HG03025 (cell line): Measurements from ENCODE around the gene EYS.

Experiments
- ATAC-seq: cut with Tn5 transposase; IDR thresholded peaks from one replicate; pipeline ENCODE4 v1.9.1; 2021; ENCODE audit warnings: mild to moderate bottlenecking, moderate library complexity; ENCODE audit not compliant: unreplicated experiment, low FRiP score

Gene EYS

GRCh38 chr6:64121011-64121565, 1585.9 kb downstream of the EYS start:
- ATAC-seq = no peak

- ATAC-seq = no peak
Measured at GRCh38 chr6:64113704-64114103, 1593.3 kb downstream of the EYS start.

DNA sequence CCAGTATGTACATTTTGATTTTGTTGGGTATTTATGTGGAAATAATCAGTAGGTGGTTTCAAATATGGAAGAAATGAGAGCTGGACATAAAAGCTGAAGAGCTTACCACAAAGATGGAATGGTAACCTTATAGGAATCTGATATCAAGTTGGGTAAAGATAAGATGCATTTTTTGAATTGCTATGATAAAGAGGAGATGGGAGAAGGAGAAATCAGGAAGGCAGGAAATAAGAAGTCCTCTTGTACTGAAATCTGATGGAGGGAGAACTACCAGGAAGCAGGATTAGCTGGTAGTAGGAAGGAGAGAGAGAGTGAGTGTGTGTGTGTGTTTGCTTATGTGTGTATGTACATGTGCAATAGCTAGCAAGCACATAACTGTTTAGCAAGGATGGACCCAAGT, 1603.0 kb downstream of the EYS start:
- ATAC-seq = no peak

DNA sequence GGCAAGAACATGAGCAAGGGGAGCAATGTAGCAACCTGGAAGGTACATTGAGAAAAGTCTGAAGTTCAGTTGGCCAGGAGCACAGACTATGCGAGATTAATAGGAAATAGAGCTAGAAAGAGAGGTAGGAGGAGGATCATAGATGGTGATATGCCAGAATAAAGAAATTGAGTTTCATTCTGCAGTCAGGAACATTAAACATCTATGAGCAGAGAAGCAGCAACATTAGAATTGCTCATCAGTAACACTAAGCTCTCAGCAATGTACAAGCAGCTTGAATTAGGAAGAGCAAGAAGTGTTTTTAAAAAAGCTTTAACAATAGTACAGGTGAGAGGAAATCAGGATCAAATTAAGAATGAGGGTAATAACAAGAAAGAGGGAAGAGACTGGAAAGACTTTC, 1603.5 kb downstream of the EYS start:
- no peak for ATAC-seq

DNA sequence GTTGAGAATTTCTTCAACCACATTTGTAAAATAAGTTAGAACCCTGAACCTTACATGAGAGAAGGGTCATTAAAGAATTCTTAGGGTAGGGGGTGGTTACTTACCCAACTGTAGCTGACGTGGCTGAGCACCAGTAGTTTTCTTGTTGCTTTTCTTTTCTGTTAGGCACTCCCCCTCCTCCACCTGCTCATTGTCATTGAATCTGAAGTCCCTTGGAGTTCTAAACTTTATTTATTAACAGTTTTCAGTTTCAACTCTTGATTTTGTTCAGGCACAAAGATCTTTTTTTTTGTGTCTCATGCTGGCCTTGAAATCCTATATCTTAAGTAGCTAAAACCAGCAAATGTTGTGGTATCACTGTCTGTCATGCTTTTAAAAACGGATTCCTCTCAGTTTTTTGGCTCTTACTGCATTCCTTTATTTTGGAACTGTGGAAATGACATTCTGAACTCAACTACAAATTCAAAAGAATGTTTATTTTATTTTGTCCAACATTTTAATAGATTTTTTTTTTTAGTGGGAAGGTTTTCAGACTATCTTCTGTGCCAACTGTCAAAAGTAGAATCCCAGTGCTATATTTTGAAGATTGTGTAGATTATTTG, 1606.2 kb downstream of the EYS start:
- no peak for ATAC-seq

DNA sequence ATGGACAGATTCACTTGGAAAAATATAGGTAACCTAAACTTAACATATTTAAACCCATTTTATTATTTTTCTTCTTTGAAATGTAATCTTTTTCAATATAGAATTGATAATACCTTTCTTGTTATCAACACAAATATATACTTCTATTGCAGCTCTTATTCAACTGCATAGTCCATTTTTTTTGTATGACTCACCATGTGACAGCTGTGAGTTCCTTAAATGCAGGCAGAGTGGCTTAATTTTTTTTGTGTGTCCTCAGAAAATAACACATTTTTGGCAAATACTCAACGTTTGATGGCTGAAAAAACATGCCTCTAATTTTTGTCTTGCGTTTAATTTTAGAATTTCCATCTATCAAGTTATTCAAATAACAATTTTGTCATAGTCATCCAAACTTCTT, 1616.7 kb downstream of the EYS start:
- ATAC-seq = no peak

DNA sequence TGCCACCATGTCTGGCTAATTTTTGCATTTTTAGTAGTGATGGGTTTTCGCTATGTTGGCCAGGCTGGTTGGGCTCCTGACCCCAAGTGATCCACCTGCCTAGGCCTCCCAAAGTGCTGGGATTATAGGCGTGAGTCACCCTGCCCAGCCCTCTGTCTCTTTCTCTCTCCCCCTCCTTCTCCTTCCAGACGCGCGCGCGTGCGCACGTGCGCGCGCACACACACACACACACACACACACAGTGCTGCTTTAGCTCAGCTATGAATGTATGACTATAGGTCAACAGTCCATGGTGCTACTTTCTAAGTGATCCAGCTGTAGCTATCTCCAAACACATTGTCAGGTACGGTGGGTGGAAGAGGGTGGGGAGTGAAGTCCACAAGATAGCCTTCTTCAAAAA, 1621.9 kb downstream of the EYS start:
- no peak for ATAC-seq

- no peak for ATAC-seq
Measured at GRCh38 chr6:64084185-64084663, 1622.8 kb downstream of the EYS start.

GRCh38 chr6:64083261-64083660, 1623.8 kb downstream of the EYS start:
- ATAC-seq = peak; percentile 71

DNA sequence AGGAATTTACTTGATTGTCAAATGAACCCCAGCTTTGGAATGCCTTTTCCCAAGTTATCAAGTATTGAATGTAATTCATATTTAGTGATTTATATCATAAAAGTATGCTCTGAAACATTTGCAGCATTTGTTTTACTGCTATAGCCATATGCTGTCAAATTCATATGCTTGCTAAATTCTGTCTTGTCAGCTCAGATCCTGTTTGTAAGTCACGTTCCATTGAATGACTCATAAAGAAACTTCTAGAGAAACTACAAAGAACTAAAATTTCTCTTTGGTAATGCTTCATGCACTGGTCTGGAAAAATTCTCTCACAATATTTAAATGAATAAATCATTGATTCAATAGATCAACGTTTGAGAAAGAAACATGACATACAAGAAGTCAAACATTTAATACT, 1625.6 kb downstream of the EYS start:
- no peak for ATAC-seq

DNA sequence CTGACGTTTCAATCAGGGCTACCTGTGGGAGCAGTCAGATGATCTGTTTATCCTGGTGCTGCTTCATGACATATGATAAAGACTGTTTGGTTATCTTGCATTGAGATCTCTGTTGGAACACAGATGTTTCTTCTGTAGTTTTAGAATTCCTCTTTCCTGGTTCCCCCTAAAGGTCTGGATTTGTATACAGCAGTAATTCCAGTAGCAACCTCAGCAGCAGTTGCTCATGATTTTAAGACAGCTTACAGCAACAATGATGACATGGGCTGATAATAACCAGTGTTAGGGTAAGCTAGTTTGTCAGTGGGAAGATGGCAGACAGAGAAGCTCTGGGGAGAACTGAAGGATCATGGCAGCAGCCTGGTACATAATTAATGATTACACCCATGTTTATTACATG, 1632.0 kb downstream of the EYS start:
- no peak for ATAC-seq

- ATAC-seq = no peak
Measured at GRCh38 chr6:64072686-64073085, 1634.3 kb downstream of the EYS start.

GRCh38 chr6:64064919-64065318, 1642.1 kb downstream of the EYS start:
- ATAC-seq = no peak

DNA sequence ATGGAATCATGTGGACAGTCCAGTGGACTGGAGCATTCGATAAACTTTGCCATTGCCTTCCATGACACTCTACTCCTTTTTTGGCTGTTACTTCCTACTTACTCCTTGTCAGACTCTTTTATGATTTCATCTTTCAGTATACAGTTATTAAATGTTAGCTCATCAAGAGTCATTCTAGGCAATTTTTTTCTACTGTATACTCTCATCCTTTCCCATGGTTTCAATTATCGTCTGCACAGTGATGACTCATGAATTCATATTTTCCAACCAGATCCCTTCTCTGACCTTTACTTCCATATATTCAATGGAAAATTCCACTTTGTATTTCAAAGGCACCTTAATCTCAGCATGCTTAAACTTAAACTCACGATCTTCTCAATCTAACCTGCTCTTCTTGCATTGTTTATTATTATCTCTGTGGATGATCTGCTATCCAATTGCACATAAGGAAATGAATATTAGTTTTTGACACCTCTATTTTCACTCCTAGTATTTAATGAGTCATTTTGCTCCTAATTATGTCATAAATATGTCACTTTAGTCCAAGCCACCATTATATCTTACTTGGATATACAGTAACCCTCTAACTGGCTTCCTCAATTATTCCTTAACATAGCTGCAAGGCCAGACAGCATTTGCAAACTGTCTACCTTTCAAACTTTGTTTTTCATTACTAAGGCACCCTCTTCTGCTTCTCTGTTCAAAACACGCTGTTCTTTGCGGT, 1643.9 kb downstream of the EYS start:
- ATAC-seq = no peak

DNA sequence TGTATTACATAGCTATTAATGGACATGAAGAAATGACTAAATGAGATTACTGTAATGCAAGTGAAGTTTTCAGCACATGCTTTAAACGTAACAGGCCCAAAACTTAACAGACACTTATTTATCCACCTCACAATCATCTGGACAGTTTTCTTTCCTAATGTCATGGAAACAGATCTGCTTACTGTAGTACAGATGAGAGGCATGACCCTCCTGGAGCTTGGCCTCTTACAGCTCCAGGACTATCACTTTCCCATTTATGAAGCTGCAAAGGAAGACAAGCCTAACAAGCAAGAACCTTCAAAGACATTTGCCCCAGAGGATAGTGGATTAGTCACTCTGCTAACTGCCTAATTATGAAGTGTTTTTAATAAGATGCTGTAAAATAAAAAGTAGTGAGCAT, 1652.2 kb downstream of the EYS start:
- no peak for ATAC-seq

DNA sequence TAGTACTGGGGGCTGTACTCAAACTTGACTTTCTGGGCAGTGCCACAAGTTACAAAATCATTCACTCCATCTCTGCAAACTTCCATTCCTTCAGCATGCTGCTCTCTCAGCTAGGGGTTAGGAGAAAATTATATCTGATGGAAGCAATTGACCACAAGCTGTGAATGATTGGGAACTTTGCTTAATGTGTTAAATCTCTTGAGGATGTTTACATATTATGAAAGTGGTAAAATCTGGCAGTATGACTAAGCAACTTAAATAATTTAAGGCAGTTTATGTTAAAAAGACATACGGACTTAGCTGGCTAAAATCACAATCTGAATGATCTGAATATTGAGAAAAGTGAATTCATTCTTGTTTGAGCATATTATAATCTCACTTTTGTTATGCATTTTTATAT, 1656.4 kb downstream of the EYS start:
- ATAC-seq = no peak

DNA sequence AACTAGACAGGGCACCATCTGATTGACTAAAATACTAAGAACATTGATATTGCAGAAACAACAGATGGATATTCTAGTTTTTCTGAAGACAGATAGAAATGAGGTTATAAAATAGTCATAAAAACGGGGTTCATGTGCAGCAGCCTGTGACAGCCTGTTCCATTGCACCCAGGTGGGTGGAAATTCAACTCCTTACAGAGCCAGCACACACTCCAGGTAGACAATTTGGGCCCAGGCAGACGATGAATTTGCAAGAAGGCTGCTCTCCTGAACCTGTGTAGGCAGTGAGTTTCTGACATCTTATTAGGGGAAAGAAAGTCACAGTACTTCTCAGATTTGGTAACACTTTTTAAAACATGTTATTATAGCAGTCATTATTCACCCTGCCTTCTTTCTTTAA, 1657.3 kb downstream of the EYS start:
- ATAC-seq = no peak

GRCh38 chr6:64046746-64047208, 1660.2 kb downstream of the EYS start:
- ATAC-seq = no peak

GRCh38 chr6:64041373-64041772, 1665.7 kb downstream of the EYS start:
- no peak for ATAC-seq

GRCh38 chr6:64040113-64040512, 1666.9 kb downstream of the EYS start:
- ATAC-seq = no peak

GRCh38 chr6:64037427-64037826, 1669.6 kb downstream of the EYS start:
- no peak for ATAC-seq
